Astrocyte of the cerebellum (primary cell): ENCODE data around the gene TMEM200C.
A peak's percentile ranks its signal among the peaks of the same experiment; 100 is the strongest.

Experiments
- DNase-seq: peaks from one replicate; pipeline ENCODE4 v3.0.0-alpha.2; 2011; ENCODE audit warnings: low read depth
- H3K4me3 ChIP-seq: 2 replicates; pipeline ENCODE4 v1.5.1; 2011; ENCODE audit warnings: mild to moderate bottlenecking, low read depth, low read length, moderate library complexity
- CTCF ChIP-seq: IDR thresholded peaks from 2 replicates; pipeline ENCODE4 v1.5.1; 2012; ENCODE audit warnings: low read length, low read depth, moderate library complexity, mild to moderate bottlenecking; ENCODE audit errors: missing control alignments
- in situ Hi-C: cut with HindIII; loops from 2 replicates; pipeline ENCODE4 v1.10.0; 2017; ENCODE audit warnings: low sequenced_read_pairs

Gene TMEM200C

DNA sequence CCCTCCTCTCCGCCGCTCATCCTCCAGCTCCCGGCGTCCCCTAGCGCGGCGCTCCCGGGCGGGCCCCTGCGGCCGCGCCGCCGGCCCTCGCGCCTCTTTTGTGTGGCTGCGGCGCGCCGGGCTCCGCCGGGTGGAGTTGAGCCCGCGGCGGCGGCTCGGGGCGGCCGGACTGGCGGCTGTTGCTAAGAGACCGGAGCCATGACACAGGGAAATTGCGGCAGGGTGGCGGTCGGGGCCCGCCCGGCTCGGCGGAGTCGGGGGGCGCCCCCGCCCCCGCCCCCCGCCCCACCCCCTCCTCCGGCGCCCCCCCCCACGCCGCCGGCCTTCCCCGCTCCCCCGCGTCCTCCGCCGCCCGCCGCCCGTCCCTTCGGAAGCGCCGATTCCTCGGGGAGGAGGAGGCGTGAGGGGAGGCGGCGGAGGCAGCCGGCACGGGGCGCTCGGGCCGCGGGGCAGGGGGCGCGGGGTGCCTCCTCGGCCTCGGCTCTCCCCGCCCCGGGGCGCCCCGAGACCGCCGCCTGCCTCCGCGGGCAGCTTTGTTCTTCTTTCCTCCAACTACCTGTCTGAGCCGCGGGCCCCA lies at the start of gene TMEM200C:
Gene TMEM200C, minus strand, starts transcription at position 224 of the 577 bp plus-strand sequence. CDS start 3,459 bp downstream, outside the sequence.
- peak within 1 kb of the TSS; percentile 70 for H3K4me3 ChIP-seq
- TF ChIP-seq CTCF, result no peak
- in situ Hi-C loops, result no loop called here
- no peak for DNase-seq

DNA sequence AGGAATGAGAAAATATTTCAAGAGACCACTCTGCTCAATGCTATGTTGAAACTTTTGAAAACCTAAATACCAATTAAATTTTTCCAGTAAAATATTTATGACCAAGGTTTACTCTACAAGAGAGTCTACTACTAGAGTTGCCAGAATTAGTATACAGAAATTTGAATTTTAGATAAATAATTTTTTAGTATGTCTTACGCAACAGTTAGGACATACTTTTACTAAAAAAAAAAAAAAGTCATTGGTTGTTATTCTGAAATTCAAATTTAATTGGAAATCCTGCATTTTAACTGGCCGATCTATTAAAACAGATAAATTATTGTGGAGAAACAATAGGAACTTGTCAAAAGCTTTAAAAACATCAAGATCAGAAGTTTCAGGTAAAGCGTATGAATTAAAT lies 49.1 kb upstream of the TMEM200C start:
- TF ChIP-seq CTCF, result no peak
- H3K4me3 ChIP-seq, result no peak overlapping the region
- in situ Hi-C loops, result no loop called here
- no peak for DNase-seq

- no peak for TF ChIP-seq CTCF
- in situ Hi-C loops, result no loop called here
- H3K4me3 ChIP-seq, result no peak overlapping the region
- no peak for DNase-seq
These were observed 48.2 kb upstream of the TMEM200C start for GRCh38 chr18:5943514-5943913.

DNA sequence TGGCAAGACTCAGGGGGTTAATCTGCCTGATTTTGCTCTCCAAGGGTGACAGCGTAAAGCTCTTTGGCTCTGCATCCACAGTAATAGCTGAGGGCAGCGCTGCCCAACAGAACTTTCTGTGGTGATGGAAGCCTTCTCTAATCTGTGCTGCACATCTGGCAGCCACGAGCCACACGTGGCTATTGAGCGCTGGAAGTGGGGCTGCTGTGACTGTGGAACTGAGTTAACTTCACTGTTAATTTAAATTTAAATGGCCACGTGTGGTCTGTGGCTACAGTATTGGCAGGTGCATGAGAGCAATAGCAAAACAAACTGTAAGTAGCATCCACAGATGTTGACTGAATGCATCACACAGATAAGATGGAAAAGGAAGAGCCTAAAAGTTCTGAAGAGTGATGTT lies 47.3 kb upstream of the TMEM200C start:
- no peak overlapping the region for H3K4me3 ChIP-seq
- TF ChIP-seq CTCF, result no peak
- in situ Hi-C loops, result no loop called here
- DNase-seq, result no peak

DNA sequence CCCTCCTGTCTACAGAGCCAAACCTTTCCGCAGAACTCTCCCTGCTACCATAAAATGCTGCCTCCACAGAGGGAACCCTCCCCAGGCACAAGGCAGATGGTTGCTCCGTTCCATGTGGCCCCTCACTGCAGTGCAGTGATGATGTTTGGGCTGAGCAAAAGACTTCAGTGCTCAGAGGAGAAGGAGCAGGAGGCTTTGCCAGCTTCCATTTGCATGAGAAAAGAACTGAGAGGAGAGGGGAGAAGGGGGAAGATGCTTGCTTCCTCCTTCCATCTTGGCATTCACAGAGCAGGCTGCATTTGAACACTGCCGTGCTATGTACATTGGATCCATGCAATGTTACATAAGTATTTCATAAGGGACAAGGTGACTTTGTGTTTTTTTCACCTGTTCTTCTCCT lies 46.6 kb upstream of the TMEM200C start:
- no peak for TF ChIP-seq CTCF
- H3K4me3 ChIP-seq, result no peak overlapping the region
- no peak for DNase-seq
- in situ Hi-C loops, result no loop called here

DNA sequence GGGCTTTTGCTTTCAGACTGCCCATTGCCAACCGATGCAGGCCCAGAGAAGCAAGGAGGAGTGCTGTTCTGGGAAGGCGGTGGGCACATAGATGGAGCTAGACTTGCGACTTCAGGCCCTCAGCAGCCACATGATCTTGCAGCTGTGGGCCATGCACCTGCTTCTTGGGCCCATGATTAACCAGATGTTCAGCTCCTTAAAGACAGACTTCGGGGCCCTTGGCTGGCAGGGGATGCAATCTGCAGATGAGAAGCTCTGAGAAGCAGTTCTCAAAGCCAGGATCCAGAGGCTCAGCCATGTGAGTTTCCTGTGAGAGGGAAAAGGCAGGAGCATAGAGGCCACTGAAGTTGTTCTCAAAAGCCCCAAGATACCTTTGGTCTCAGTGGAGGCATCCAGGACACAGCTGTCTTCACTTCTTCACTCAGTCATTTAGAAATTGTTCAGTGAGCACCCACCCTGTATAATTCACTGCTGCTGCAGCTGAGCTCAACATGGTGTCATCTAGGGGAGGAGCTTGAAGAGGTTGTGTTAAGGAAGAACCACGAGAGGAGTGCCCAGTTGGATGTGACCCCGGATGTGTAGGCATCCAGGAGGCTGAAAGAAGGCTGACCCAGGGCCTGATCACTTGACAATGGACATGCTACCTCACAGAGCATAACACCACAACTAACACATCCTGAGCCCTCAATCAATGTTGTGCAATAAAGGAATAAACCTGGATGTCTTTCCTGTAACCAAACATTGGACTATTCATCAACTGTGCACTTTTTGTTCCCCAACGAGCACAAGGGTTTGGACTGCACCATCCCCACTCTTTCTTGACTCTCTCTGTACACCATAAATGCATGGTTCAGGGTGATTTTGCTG lies 44.7 kb upstream of the TMEM200C start:
- in situ Hi-C loops, result no loop called here
- no peak for DNase-seq
- TF ChIP-seq CTCF, result no peak
- no peak overlapping the region for H3K4me3 ChIP-seq
